HG03064 (cell line): ENCODE results near the gene HCFC1R1.

Experiments
- ATAC-seq: cut with Tn5 transposase; IDR thresholded peaks from one replicate; pipeline ENCODE4 v1.9.1; 2021; ENCODE audit warnings: low read depth; ENCODE audit not compliant: unreplicated experiment

Gene HCFC1R1

GRCh38 chr16:3035972-3036725 lies 12.4 kb upstream of the HCFC1R1 start:
- ATAC-seq = no peak

GRCh38 chr16:3035289-3035971 lies 11.7 kb upstream of the HCFC1R1 start:
- ATAC-seq = no peak

- ATAC-seq = no peak
Measured at GRCh38 chr16:3032624-3033023, 8.9 kb upstream of the HCFC1R1 start.

- ATAC-seq = no peak
Measured at GRCh38 chr16:3030222-3031212, 6.8 kb upstream of the HCFC1R1 start.

- no peak for ATAC-seq
Measured at GRCh38 chr16:3029491-3030221, 5.9 kb upstream of the HCFC1R1 start.

GRCh38 chr16:3028716-3029319 lies 5.1 kb upstream of the HCFC1R1 start:
- no peak for ATAC-seq

- no peak for ATAC-seq
Measured at GRCh38 chr16:3027983-3028715, 4.4 kb upstream of the HCFC1R1 start.

GRCh38 chr16:3027489-3027795 lies 3.7 kb upstream of the HCFC1R1 start:
- no peak for ATAC-seq

GRCh38 chr16:3026609-3027488 lies 3.1 kb upstream of the HCFC1R1 start:
- no peak for ATAC-seq

- ATAC-seq = no peak
Measured at GRCh38 chr16:3026003-3026378, 2.2 kb upstream of the HCFC1R1 start.

GRCh38 chr16:3025032-3026002 lies 1.6 kb upstream of the HCFC1R1 start:
- no peak for ATAC-seq

GRCh38 chr16:3023415-3023668 lies 400 bp downstream of the HCFC1R1 start:
- ATAC-seq = no peak

- ATAC-seq = no peak
Measured at GRCh38 chr16:3022684-3023414, 893 bp downstream of the HCFC1R1 start.

- ATAC-seq = no peak
Measured at GRCh38 chr16:3022208-3022683, 1.5 kb downstream of the HCFC1R1 start.

GRCh38 chr16:3021449-3022207 lies 2.1 kb downstream of the HCFC1R1 start:
- no peak for ATAC-seq
